Hepatocyte (in vitro differentiated cells): ENCODE data around the gene SIGLEC9. TPM values are rescaled to one million over a fixed set of nuclear protein-coding genes. Genes with fewer than 3 reads are reported as not detected.

Experiments used
- DNase-seq: peaks from one replicate; pipeline ENCODE4 v3.0.0-alpha.2; 2016; ENCODE audit warnings: low spot score
- H2AFZ ChIP-seq: fragments of 200-600 bp; sonication (generic); 2 replicates; pipeline ENCODE4 v1.6.0; 2016; ENCODE audit warnings: antibody characterized with exemption, mild to moderate bottlenecking
- H3K27ac ChIP-seq: fragments of 200-600 bp; sonication (generic); 2 replicates; pipeline ENCODE4 v1.5.1; 2016; ENCODE audit warnings: mild to moderate bottlenecking
- H3K27me3 ChIP-seq: fragments of 200-600 bp; sonication (generic); 2 replicates; pipeline ENCODE4 v1.6.1; 2016
- H3K36me3 ChIP-seq: fragments of 200-600 bp; sonication (generic); replicated peaks from 2 replicates; pipeline ENCODE4 v1.5.1; 2016; ENCODE audit warnings: low read depth; ENCODE audit not compliant: insufficient read depth
- H3K4me1 ChIP-seq: fragments of 200-600 bp; sonication (generic); 2 replicates; pipeline ENCODE4 v1.5.1; 2016; ENCODE audit warnings: mild to moderate bottlenecking, moderate library complexity; ENCODE audit not compliant: insufficient read depth
- H3K4me2 ChIP-seq: fragments of 200-600 bp; sonication (generic); 2 replicates; pipeline ENCODE4 v1.6.0; 2016
- H3K4me3 ChIP-seq: fragments of 200-600 bp; sonication (generic); 2 replicates; pipeline ENCODE4 v1.5.1; 2016; ENCODE audit warnings: mild to moderate bottlenecking
- H3K79me2 ChIP-seq: fragments of 200-600 bp; sonication (generic); 2 replicates; pipeline ENCODE4 v1.6.0; 2017; ENCODE audit warnings: mild to moderate bottlenecking
- H3K9me2 ChIP-seq: fragments of 200-600 bp; sonication (generic); replicated peaks from 2 replicates; pipeline ENCODE4 v1.6.0; 2017; ENCODE audit warnings: mild to moderate bottlenecking; ENCODE audit not compliant: insufficient read depth
- H3K9me3 ChIP-seq: fragments of 200-600 bp; sonication (generic); 2 replicates; pipeline ENCODE4 v1.5.1; 2016; ENCODE audit warnings: low read depth, mild to moderate bottlenecking
- H4K20me1 ChIP-seq: fragments of 200-600 bp; sonication (generic); 2 replicates; pipeline ENCODE4 v1.6.0; 2016; ENCODE audit warnings: mild to moderate bottlenecking; ENCODE audit not compliant: insufficient read depth, poor library complexity, severe bottlenecking
- EZH2 ChIP-seq: fragments of 200-600 bp; sonication (generic); IDR thresholded peaks from 2 replicates; pipeline ENCODE4 v1.6.1; 2016; ENCODE audit warnings: antibody characterized with exemption, mild to moderate bottlenecking, borderline replicate concordance
- EZH2phosphoT487 ChIP-seq: fragments of 200-600 bp; sonication (generic); IDR thresholded peaks from one replicate; pipeline ENCODE4 v1.6.1; 2018; ENCODE audit warnings: antibody characterized with exemption, mild to moderate bottlenecking, low read depth, moderate library complexity; ENCODE audit not compliant: unreplicated experiment, severe bottlenecking
- WGBS: methylation state at CpG from one replicate; pipeline ENCODE4 v1.1.6; 2016; ENCODE audit warnings: low lambda C conversion rate; ENCODE audit errors: missing lambda C conversion rate; 5-methylcytosine and 5-hydroxymethylcytosine counted together
- polyA plus RNA-seq: library from polyadenylated mRNA; unstranded; fragments of >200 nt; fragmentation: Nextera tagmentation; extraction: Ambion mirVana; gene quantifications from 2 replicates; pipeline ENCODE4 v1.2.1, GENCODE V29; 2016
- total RNA-seq: library from RNA; depleted of rRNA; stranded (reverse); fragments of >200 nt; gene quantifications from 2 replicates; pipeline ENCODE4 v1.2.3, GENCODE V29; 2014
- TF ChIP-seq, protein P1 (sequence below): fragments of 200-600 bp; sonication (generic); IDR thresholded peaks from 2 replicates; pipeline ENCODE4 v1.5.1; 2016; ENCODE audit warnings: antibody characterized with exemption, mild to moderate bottlenecking; ENCODE audit not compliant: poor library complexity

Gene SIGLEC9
- total and polyA plus RNA-seq, 2 experiments from 2014 or later, result 0.77 to 1.5 TPM

DNA sequence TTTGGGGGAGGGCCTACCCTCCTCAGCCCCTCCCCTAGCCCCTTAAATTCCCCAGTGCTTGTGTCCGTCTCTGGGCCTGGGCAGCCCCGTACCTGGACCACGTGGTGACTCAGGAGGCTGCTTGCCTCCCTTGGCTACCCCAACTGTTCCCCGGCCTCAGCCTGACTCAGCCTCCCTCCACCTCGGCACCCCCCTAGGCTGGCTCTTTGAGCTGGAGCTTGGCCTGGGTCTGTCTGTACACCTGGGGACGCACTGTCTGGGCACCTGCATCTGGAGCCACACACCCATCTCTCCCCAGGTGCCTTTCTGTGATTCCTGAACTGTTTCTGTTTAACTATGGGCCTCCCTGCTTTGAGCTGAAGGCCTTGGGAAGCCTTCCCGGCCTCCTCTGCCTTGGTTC is 40.2 kb upstream of the SIGLEC9 start:
- H3K79me2 ChIP-seq, result no peaks in the 10 kb centered on the region
- no peak overlapping the region for H3K4me2 ChIP-seq
- no peaks in the 10 kb centered on the region for H3K9me3 ChIP-seq
- H3K27me3 ChIP-seq, result no peaks in the 10 kb centered on the region
- no peak overlapping the region for H3K4me3 ChIP-seq
- H4K20me1 ChIP-seq, result no peaks in the 10 kb centered on the region
- no peak overlapping the region for H2AFZ ChIP-seq
- WGBS, result 74% methylated on average over 4 of the region's 7 CpGs
- H3K4me1 ChIP-seq, result no peaks in the 10 kb centered on the region
- DNase-seq, result no peak
- H3K9me2 ChIP-seq, result no peaks in the 10 kb centered on the region
- H3K27ac ChIP-seq, result no peak overlapping the region
- TF ChIP-seq EZH2phosphoT487, result no peak
- no peaks in the 10 kb centered on the region for H3K36me3 ChIP-seq

DNA sequence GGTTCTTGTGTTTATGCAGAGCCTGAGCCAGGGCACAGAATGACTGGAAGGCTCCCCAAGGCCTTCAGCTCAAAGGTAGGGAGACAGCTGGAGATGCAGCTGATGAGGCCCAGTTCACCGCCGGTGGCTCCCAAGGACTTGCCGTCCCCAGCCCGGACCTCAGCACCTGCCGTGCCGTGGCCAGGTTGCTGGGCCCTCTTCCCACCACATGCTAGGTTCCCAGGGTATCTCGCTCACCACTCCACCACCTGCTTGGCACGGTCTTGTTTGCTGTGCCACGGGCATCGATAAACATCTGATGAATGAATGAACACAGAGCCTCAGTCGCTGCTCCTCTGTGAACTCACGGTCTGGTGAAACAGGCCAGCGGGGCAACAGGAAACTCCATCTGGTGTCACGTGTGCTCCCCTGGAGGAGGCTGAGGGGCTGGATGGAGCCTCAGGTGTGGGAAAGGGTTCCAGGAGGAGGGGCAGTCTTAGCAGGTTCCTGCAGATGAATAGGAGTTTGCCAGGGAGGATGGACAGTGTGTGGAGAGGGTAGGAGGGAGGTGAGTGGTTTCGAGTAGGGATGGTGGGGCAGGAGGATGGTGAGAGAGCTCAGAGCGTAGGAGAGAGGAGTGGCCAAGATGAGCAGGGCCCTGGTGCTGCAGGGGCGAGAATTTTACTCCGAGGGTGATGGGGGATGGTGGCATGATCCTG is 38.4 kb upstream of the SIGLEC9 start:
- H3K36me3 ChIP-seq, result no peaks in the 10 kb centered on the region
- no peak overlapping the region for H3K4me2 ChIP-seq
- H3K27ac ChIP-seq, result no peak overlapping the region
- TF ChIP-seq EZH2phosphoT487 (no peak), EZH2 (no peak)
- TF ChIP-seq, protein P1, sequence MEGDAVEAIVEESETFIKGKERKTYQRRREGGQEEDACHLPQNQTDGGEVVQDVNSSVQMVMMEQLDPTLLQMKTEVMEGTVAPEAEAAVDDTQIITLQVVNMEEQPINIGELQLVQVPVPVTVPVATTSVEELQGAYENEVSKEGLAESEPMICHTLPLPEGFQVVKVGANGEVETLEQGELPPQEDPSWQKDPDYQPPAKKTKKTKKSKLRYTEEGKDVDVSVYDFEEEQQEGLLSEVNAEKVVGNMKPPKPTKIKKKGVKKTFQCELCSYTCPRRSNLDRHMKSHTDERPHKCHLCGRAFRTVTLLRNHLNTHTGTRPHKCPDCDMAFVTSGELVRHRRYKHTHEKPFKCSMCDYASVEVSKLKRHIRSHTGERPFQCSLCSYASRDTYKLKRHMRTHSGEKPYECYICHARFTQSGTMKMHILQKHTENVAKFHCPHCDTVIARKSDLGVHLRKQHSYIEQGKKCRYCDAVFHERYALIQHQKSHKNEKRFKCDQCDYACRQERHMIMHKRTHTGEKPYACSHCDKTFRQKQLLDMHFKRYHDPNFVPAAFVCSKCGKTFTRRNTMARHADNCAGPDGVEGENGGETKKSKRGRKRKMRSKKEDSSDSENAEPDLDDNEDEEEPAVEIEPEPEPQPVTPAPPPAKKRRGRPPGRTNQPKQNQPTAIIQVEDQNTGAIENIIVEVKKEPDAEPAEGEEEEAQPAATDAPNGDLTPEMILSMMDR, result no peak
- no peak for DNase-seq
- 86% methylated on average over 17 of the region's 18 CpGs for WGBS
- H3K4me1 ChIP-seq, result no peaks in the 10 kb centered on the region
- H4K20me1 ChIP-seq, result no peaks in the 10 kb centered on the region
- no peak overlapping the region for H3K4me3 ChIP-seq
- H3K27me3 ChIP-seq, result no peaks in the 10 kb centered on the region
- no peaks in the 10 kb centered on the region for H3K79me2 ChIP-seq
- H2AFZ ChIP-seq, result no peak overlapping the region
- no peaks in the 10 kb centered on the region for H3K9me2 ChIP-seq
- no peaks in the 10 kb centered on the region for H3K9me3 ChIP-seq

DNA sequence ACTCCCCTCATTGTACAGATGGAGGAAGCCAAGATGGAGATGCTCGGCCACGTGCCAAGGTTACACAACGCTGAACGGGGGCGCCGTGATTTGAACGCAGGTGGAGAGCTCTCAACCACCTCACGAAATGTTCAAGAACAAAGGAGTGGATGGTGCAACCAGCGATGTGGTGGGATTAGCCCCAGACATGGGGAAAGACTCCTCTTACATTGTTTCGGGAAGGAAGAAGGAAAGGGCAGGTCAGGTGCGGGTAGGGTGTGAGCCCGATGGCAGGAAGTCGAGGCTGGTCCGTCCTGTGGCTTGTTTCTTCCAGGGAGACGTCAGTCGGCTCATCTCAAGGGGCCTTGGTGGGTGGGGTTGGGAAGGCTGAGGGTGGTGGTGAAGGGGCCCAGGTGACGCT is 34.9 kb upstream of the SIGLEC9 start:
- H3K9me3 ChIP-seq, result no peaks in the 10 kb centered on the region
- no peaks in the 10 kb centered on the region for H3K27me3 ChIP-seq
- H3K27ac ChIP-seq, result no peak overlapping the region
- no peaks in the 10 kb centered on the region for H3K9me2 ChIP-seq
- no peak for DNase-seq
- no peaks in the 10 kb centered on the region for H3K79me2 ChIP-seq
- TF ChIP-seq, protein P1, result no peak
- no peak for TF ChIP-seq EZH2
- no peak for TF ChIP-seq EZH2phosphoT487
- 92% methylated on average over 17 of the region's 17 CpGs for WGBS
- no peaks in the 10 kb centered on the region for H4K20me1 ChIP-seq
- H3K36me3 ChIP-seq, result no peaks in the 10 kb centered on the region
- no peak overlapping the region for H2AFZ ChIP-seq
- H3K4me2 ChIP-seq, result no peak overlapping the region
- no peaks in the 10 kb centered on the region for H3K4me1 ChIP-seq
- H3K4me3 ChIP-seq, result no peak overlapping the region

DNA sequence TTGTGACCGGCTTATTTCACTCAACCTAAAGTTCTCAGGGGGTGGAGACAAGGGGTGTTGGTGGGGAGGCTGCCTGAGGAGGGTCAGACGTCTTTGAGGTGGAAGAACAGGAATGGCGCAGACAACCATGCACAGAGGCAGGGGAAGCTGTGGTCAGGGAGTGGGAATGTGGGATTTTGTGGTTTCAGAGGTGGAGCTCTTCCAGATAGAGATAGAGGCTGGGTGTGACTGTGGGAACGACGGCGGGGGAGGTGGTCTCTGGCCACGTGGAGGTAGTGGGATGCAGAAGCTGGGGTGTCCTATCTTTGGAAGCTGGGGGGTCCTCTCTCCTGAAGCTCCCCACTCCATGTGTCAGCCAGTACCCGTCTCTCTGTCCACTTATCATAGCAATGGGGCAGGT is 34.2 kb upstream of the SIGLEC9 start:
- Histone ChIP-seq H3K9me3 (no peaks in the 10 kb centered on the region), H3K4me2 (no peak overlapping the region), H3K36me3 (no peaks in the 10 kb centered on the region), H2AFZ (no peak overlapping the region), H3K27me3 (no peaks in the 10 kb centered on the region), H3K27ac (no peak overlapping the region), H3K79me2 (no peaks in the 10 kb centered on the region), H3K9me2 (no peaks in the 10 kb centered on the region), H3K4me3 (no peak overlapping the region), H4K20me1 (no peaks in the 10 kb centered on the region), H3K4me1 (no peaks in the 10 kb centered on the region)
- no peak for DNase-seq
- TF ChIP-seq, protein P1, result no peak
- TF ChIP-seq EZH2phosphoT487 (no peak), EZH2 (no peak)
- WGBS, result 79% methylated on average over 8 of the region's 8 CpGs
